HG02884 (cell line): ENCODE measurements around the gene FAM184A.
A peak's percentile ranks its signal among the peaks of the same experiment; 100 is the strongest.

Source experiments
- ATAC-seq: cut with Tn5 transposase; IDR thresholded peaks from one replicate; pipeline ENCODE4 v1.9.1; 2021; ENCODE audit warnings: mild to moderate bottlenecking, moderate library complexity; ENCODE audit not compliant: unreplicated experiment

The FAM184A gene

GRCh38 chr6:119061215-119061614 lies 17.2 kb downstream of the FAM184A start:
- no peak for ATAC-seq

GRCh38 chr6:119060255-119060907 lies 18.1 kb downstream of the FAM184A start:
- ATAC-seq, result no peak

GRCh38 chr6:119055069-119055468 lies 23.4 kb downstream of the FAM184A start:
- ATAC-seq, result no peak

GRCh38 chr6:119052987-119053386 lies 25.5 kb downstream of the FAM184A start:
- no peak for ATAC-seq

- ATAC-seq, result no peak
Observed at GRCh38 chr6:119052292-119052889, 26.1 kb downstream of the FAM184A start.

- ATAC-seq, result no peak
Observed at GRCh38 chr6:119044255-119044654, 34.2 kb downstream of the FAM184A start.

GRCh38 chr6:119043783-119044182 lies 34.7 kb downstream of the FAM184A start:
- peak; percentile 59 for ATAC-seq

GRCh38 chr6:119043265-119043664 lies 35.2 kb downstream of the FAM184A start:
- no peak for ATAC-seq

GRCh38 chr6:119040636-119041035 lies 37.8 kb downstream of the FAM184A start:
- ATAC-seq, result no peak

GRCh38 chr6:119040229-119040628 lies 38.2 kb downstream of the FAM184A start:
- ATAC-seq, result no peak

- no peak for ATAC-seq
Observed at GRCh38 chr6:119037941-119038623, 40.4 kb downstream of the FAM184A start.

- no peak for ATAC-seq
Observed at GRCh38 chr6:119037264-119037663, 41.2 kb downstream of the FAM184A start.

- ATAC-seq, result no peak
Observed at GRCh38 chr6:119036081-119036480, 42.4 kb downstream of the FAM184A start.

GRCh38 chr6:119035459-119035858 lies 43.0 kb downstream of the FAM184A start:
- no peak for ATAC-seq

GRCh38 chr6:119034827-119035458 lies 43.5 kb downstream of the FAM184A start:
- no peak for ATAC-seq

GRCh38 chr6:119032428-119032827 lies 46.0 kb downstream of the FAM184A start:
- no peak for ATAC-seq

GRCh38 chr6:119030759-119031158 lies 47.7 kb downstream of the FAM184A start:
- ATAC-seq, result no peak

GRCh38 chr6:119028091-119028490 lies 50.4 kb downstream of the FAM184A start:
- ATAC-seq, result no peak

- ATAC-seq, result no peak
Observed at GRCh38 chr6:119027465-119027864, 51.0 kb downstream of the FAM184A start.

GRCh38 chr6:119026822-119027221 lies 51.6 kb downstream of the FAM184A start:
- ATAC-seq, result no peak

- no peak for ATAC-seq
Observed at GRCh38 chr6:119025793-119026192, 52.7 kb downstream of the FAM184A start.

- no peak for ATAC-seq
Observed at GRCh38 chr6:119024111-119024510, 54.4 kb downstream of the FAM184A start.
